Type B pancreatic cell (in vitro differentiated cells): ENCODE measurements around the gene TP53RK. TPM values are rescaled to one million over a fixed set of nuclear protein-coding genes. Genes with fewer than 3 reads are reported as not detected.
"Not testable (repeated sequence)": the region's sequence is repeated elsewhere in the genome, so short reads cannot be mapped to it uniquely, and the experiment has no call there.

Source experiments
- DNase-seq: peaks from one replicate; pipeline ENCODE4 v3.0.0; 2021; ENCODE audit warnings: mixed read lengths; ENCODE audit not compliant: unreplicated experiment; ENCODE audit errors: extremely low spot score
- H3K27ac Mint-ChIP-seq: 2 replicates; pipeline ENCODE4 v1.8.0; 2021; ENCODE audit warnings: mild to moderate bottlenecking, mixed read lengths
- H3K27me3 Mint-ChIP-seq: 2 replicates; pipeline ENCODE4 v1.8.0; 2021; ENCODE audit warnings: mixed read lengths
- H3K36me3 Mint-ChIP-seq: 2 replicates; pipeline ENCODE4 v1.8.0; 2021; ENCODE audit warnings: mixed read lengths
- H3K4me1 Mint-ChIP-seq: one replicate; pipeline ENCODE4 v1.8.0; 2021; ENCODE audit warnings: mixed read lengths; ENCODE audit not compliant: unreplicated experiment
- H3K4me3 Mint-ChIP-seq: 2 replicates; pipeline ENCODE4 v1.8.0; 2021; ENCODE audit warnings: mild to moderate bottlenecking, mixed read lengths
- H3K9me3 Mint-ChIP-seq: 2 replicates; pipeline ENCODE4 v1.8.0; 2021; ENCODE audit warnings: mixed read lengths
- CTCF ChIP-seq: fragments of 200-600 bp; sonication (generic); conservative IDR thresholded peaks from 2 replicates; pipeline ENCODE4 v1.5.0; 2021; ENCODE audit warnings: antibody characterized with exemption, mild to moderate bottlenecking
- total RNA-seq: library from RNA; stranded (reverse); gene quantifications from 2 replicates; pipeline ENCODE4 v1.2.1, GENCODE V29; 2021; ENCODE audit warnings: low replicate concordance

TP53RK gene
- total RNA-seq, 1 donor from 2014 or later, result 13.6 TPM

- Mint-ChIP-seq H3K27ac (peak overlapping the region; percentile 62), H3K4me1 (peaks cover 33% of the 10 kb centered on the region), H3K9me3 (no peaks in the 10 kb centered on the region), H3K27me3 (no peaks in the 10 kb centered on the region), H3K36me3 (peaks cover 17% of the 10 kb centered on the region), H3K4me3 (peak overlapping the region; percentile 51)
- TF ChIP-seq CTCF, result peak; percentile 91
- DNase-seq, result no peak
Measured at GRCh38 chr20:46681032-46681854, 8.0 kb downstream of the TP53RK start.

GRCh38 chr20:46680684-46681031 is 8.6 kb downstream of the TP53RK start:
- peaks cover 33% of the 10 kb centered on the region for H3K4me1 Mint-ChIP-seq
- no peak for DNase-seq
- H3K27ac Mint-ChIP-seq, result no peak overlapping the region
- H3K36me3 Mint-ChIP-seq, result peaks cover 11% of the 10 kb centered on the region
- H3K27me3 Mint-ChIP-seq, result no peaks in the 10 kb centered on the region
- no peak overlapping the region for H3K4me3 Mint-ChIP-seq
- TF ChIP-seq CTCF, result no peak
- no peaks in the 10 kb centered on the region for H3K9me3 Mint-ChIP-seq

GRCh38 chr20:46678516-46678915 is 10.7 kb downstream of the TP53RK start:
- H3K9me3 Mint-ChIP-seq, result peaks cover 4% of the 10 kb centered on the region
- H3K36me3 Mint-ChIP-seq, result peaks cover 9% of the 10 kb centered on the region
- no peak for TF ChIP-seq CTCF
- no peak overlapping the region for H3K4me3 Mint-ChIP-seq
- no peak overlapping the region for H3K27ac Mint-ChIP-seq
- no peak for DNase-seq
- H3K27me3 Mint-ChIP-seq, result no peaks in the 10 kb centered on the region
- peaks cover 34% of the 10 kb centered on the region for H3K4me1 Mint-ChIP-seq

GRCh38 chr20:46677608-46678007 is 11.6 kb downstream of the TP53RK start:
- no peaks in the 10 kb centered on the region for H3K27me3 Mint-ChIP-seq
- DNase-seq, result no peak
- peaks cover 30% of the 10 kb centered on the region for H3K4me1 Mint-ChIP-seq
- H3K27ac Mint-ChIP-seq, result no peak overlapping the region
- no peak for TF ChIP-seq CTCF
- peaks cover 6% of the 10 kb centered on the region for H3K9me3 Mint-ChIP-seq
- H3K36me3 Mint-ChIP-seq, result peaks cover 12% of the 10 kb centered on the region
- H3K4me3 Mint-ChIP-seq, result no peak overlapping the region

- DNase-seq, H3K9me3 Mint-ChIP-seq, H3K27ac Mint-ChIP-seq, H3K27me3 Mint-ChIP-seq, H3K4me3 Mint-ChIP-seq: not testable (repeated sequence)
- H3K4me1 Mint-ChIP-seq, result peaks cover 28% of the 10 kb centered on the region
- H3K36me3 Mint-ChIP-seq, result peaks cover 12% of the 10 kb centered on the region
Measured at GRCh38 chr20:46676649-46677316, 12.5 kb downstream of the TP53RK start.
